ENCODE measurements around the gene TMEM37.
"Not testable (repeated sequence)": the region's sequence is repeated elsewhere in the genome, so short reads cannot be mapped to it uniquely, and the experiment has no call there.

TMEM37 gene

GRCh38 chr2:119402645-119403560 is 28.8 kb upstream of the TMEM37 start:
- no peak overlapping the region for H3K9ac ChIP-seq (ENCODE audit: low read length)
- H3K4me3 ChIP-seq (ENCODE audit: low read length): no peak overlapping the region
- H3K27ac ChIP-seq (ENCODE audit: low read length): no peak overlapping the region
- no peaks in the 10 kb centered on the region for H3K27me3 ChIP-seq (ENCODE audit: control insufficient read depth, insufficient read depth, low read length)
- H3K36me3 ChIP-seq (ENCODE audit: control insufficient read depth, low read depth, low read length): no peaks in the 10 kb centered on the region
- peaks cover 3% of the 10 kb centered on the region for H3K4me1 ChIP-seq (ENCODE audit: control insufficient read depth, low read depth, low read length)
- H3K9me3 ChIP-seq (ENCODE audit: control insufficient read depth, low read depth, low read length): no peaks in the 10 kb centered on the region

- not testable (repeated sequence) for H3K9ac ChIP-seq (ENCODE audit: low read length); H3K27ac ChIP-seq (ENCODE audit: low read length); H3K27me3 ChIP-seq (ENCODE audit: control insufficient read depth, insufficient read depth, low read length); H3K4me1 ChIP-seq (ENCODE audit: control insufficient read depth, low read depth, low read length); H3K9me3 ChIP-seq (ENCODE audit: control insufficient read depth, low read depth, low read length); H3K4me3 ChIP-seq (ENCODE audit: low read length); H3K36me3 ChIP-seq (ENCODE audit: control insufficient read depth, low read depth, low read length)
Measured at GRCh38 chr2:119403618-119404017, 28.0 kb upstream of the TMEM37 start.

GRCh38 chr2:119405151-119405550 is 26.5 kb upstream of the TMEM37 start:
- Histone ChIP-seq H3K9me3 (ENCODE audit: control insufficient read depth, low read depth, low read length) (no peaks in the 10 kb centered on the region), H3K27me3 (ENCODE audit: control insufficient read depth, insufficient read depth, low read length) (no peaks in the 10 kb centered on the region), H3K27ac (ENCODE audit: low read length) (no peak overlapping the region), H3K36me3 (ENCODE audit: control insufficient read depth, low read depth, low read length) (no peaks in the 10 kb centered on the region), H3K4me3 (ENCODE audit: low read length) (no peak overlapping the region), H3K4me1 (ENCODE audit: control insufficient read depth, low read depth, low read length) (no peaks in the 10 kb centered on the region), H3K9ac (ENCODE audit: low read length) (no peak overlapping the region)

GRCh38 chr2:119407430-119408220 is 24.0 kb upstream of the TMEM37 start:
- H3K27ac ChIP-seq (ENCODE audit: low read length): no peak overlapping the region
- H3K9ac ChIP-seq (ENCODE audit: low read length): no peak overlapping the region

GRCh38 chr2:119408221-119408619 is 23.4 kb upstream of the TMEM37 start:
- Histone ChIP-seq H3K27ac (ENCODE audit: low read length) (no peak overlapping the region), H3K27me3 (ENCODE audit: control insufficient read depth, insufficient read depth, low read length) (no peaks in the 10 kb centered on the region), H3K9me3 (ENCODE audit: control insufficient read depth, low read depth, low read length) (no peaks in the 10 kb centered on the region), H3K4me3 (ENCODE audit: low read length) (no peak overlapping the region), H3K4me1 (ENCODE audit: control insufficient read depth, low read depth, low read length) (no peaks in the 10 kb centered on the region), H3K36me3 (ENCODE audit: control insufficient read depth, low read depth, low read length) (no peaks in the 10 kb centered on the region), H3K9ac (ENCODE audit: low read length) (no peak overlapping the region)

More at GRCh38 chr2:119407430-119408220, 24.0 kb upstream of the TMEM37 start:
- Histone ChIP-seq H3K4me3 (ENCODE audit: low read length) (no peak overlapping the region), H3K4me1 (ENCODE audit: control insufficient read depth, low read depth, low read length) (no peaks in the 10 kb centered on the region), H3K27me3 (ENCODE audit: control insufficient read depth, insufficient read depth, low read length) (no peaks in the 10 kb centered on the region), H3K9me3 (ENCODE audit: control insufficient read depth, low read depth, low read length) (no peaks in the 10 kb centered on the region), H3K36me3 (ENCODE audit: control insufficient read depth, low read depth, low read length) (no peaks in the 10 kb centered on the region)

GRCh38 chr2:119409506-119409905 is 22.1 kb upstream of the TMEM37 start:
- Histone ChIP-seq H3K27ac (ENCODE audit: low read length) (no peak overlapping the region), H3K36me3 (ENCODE audit: control insufficient read depth, low read depth, low read length) (no peaks in the 10 kb centered on the region), H3K27me3 (ENCODE audit: control insufficient read depth, insufficient read depth, low read length) (no peaks in the 10 kb centered on the region)

GRCh38 chr2:119414894-119415293 is 16.8 kb upstream of the TMEM37 start:
- Histone ChIP-seq H3K9ac (ENCODE audit: low read length) (no peak overlapping the region), H3K36me3 (ENCODE audit: control insufficient read depth, low read depth, low read length) (no peaks in the 10 kb centered on the region), H3K4me1 (ENCODE audit: control insufficient read depth, low read depth, low read length) (no peaks in the 10 kb centered on the region), H3K4me3 (ENCODE audit: low read length) (no peak overlapping the region), H3K9me3 (ENCODE audit: control insufficient read depth, low read depth, low read length) (no peaks in the 10 kb centered on the region), H3K27me3 (ENCODE audit: control insufficient read depth, insufficient read depth, low read length) (no peaks in the 10 kb centered on the region), H3K27ac (ENCODE audit: low read length) (no peak overlapping the region)

More at GRCh38 chr2:119409506-119409905, 22.1 kb upstream of the TMEM37 start:
- Histone ChIP-seq H3K4me3 (ENCODE audit: low read length) (no peak overlapping the region), H3K9ac (ENCODE audit: low read length) (no peak overlapping the region), H3K9me3 (ENCODE audit: control insufficient read depth, low read depth, low read length) (no peaks in the 10 kb centered on the region), H3K4me1 (ENCODE audit: control insufficient read depth, low read depth, low read length) (no peaks in the 10 kb centered on the region)

GRCh38 chr2:119415630-119416029 is 16.0 kb upstream of the TMEM37 start:
- no peaks in the 10 kb centered on the region for H3K36me3 ChIP-seq (ENCODE audit: control insufficient read depth, low read depth, low read length)
- H3K9ac ChIP-seq (ENCODE audit: low read length): no peak overlapping the region
- no peak overlapping the region for H3K4me3 ChIP-seq (ENCODE audit: low read length)
- no peaks in the 10 kb centered on the region for H3K27me3 ChIP-seq (ENCODE audit: control insufficient read depth, insufficient read depth, low read length)
- no peak overlapping the region for H3K27ac ChIP-seq (ENCODE audit: low read length)
- no peaks in the 10 kb centered on the region for H3K4me1 ChIP-seq (ENCODE audit: control insufficient read depth, low read depth, low read length)
- no peaks in the 10 kb centered on the region for H3K9me3 ChIP-seq (ENCODE audit: control insufficient read depth, low read depth, low read length)

GRCh38 chr2:119416299-119416923 is 15.2 kb upstream of the TMEM37 start:
- no peak overlapping the region for H3K4me3 ChIP-seq (ENCODE audit: low read length)
- H3K27me3 ChIP-seq (ENCODE audit: control insufficient read depth, insufficient read depth, low read length): no peaks in the 10 kb centered on the region

GRCh38 chr2:119417908-119418307 is 13.7 kb upstream of the TMEM37 start:
- Histone ChIP-seq H3K27ac (ENCODE audit: low read length) (no peak overlapping the region), H3K4me3 (ENCODE audit: low read length) (no peak overlapping the region), H3K9me3 (ENCODE audit: control insufficient read depth, low read depth, low read length) (no peaks in the 10 kb centered on the region), H3K9ac (ENCODE audit: low read length) (no peak overlapping the region), H3K36me3 (ENCODE audit: control insufficient read depth, low read depth, low read length) (no peaks in the 10 kb centered on the region), H3K4me1 (ENCODE audit: control insufficient read depth, low read depth, low read length) (no peaks in the 10 kb centered on the region), H3K27me3 (ENCODE audit: control insufficient read depth, insufficient read depth, low read length) (no peaks in the 10 kb centered on the region)

More at GRCh38 chr2:119416299-119416923, 15.2 kb upstream of the TMEM37 start:
- Histone ChIP-seq H3K9me3 (ENCODE audit: control insufficient read depth, low read depth, low read length) (no peaks in the 10 kb centered on the region), H3K36me3 (ENCODE audit: control insufficient read depth, low read depth, low read length) (no peaks in the 10 kb centered on the region), H3K9ac (ENCODE audit: low read length) (no peak overlapping the region), H3K27ac (ENCODE audit: low read length) (no peak overlapping the region), H3K4me1 (ENCODE audit: control insufficient read depth, low read depth, low read length) (no peaks in the 10 kb centered on the region)

GRCh38 chr2:119419065-119419464 is 12.6 kb upstream of the TMEM37 start:
- H3K4me1 ChIP-seq (ENCODE audit: control insufficient read depth, low read depth, low read length): no peaks in the 10 kb centered on the region
- H3K27me3 ChIP-seq (ENCODE audit: control insufficient read depth, insufficient read depth, low read length): no peaks in the 10 kb centered on the region
- no peak overlapping the region for H3K4me3 ChIP-seq (ENCODE audit: low read length)
- H3K36me3 ChIP-seq (ENCODE audit: control insufficient read depth, low read depth, low read length): no peaks in the 10 kb centered on the region
- no peak overlapping the region for H3K9ac ChIP-seq (ENCODE audit: low read length)
- H3K9me3 ChIP-seq (ENCODE audit: control insufficient read depth, low read depth, low read length): no peaks in the 10 kb centered on the region
- H3K27ac ChIP-seq (ENCODE audit: low read length): no peak overlapping the region

All from iPS-18a (cell line).